ENCODE measurements around the gene TM7SF2.

Gene TM7SF2

GRCh38 chr11:65072631-65072966, 39.1 kb upstream of the TM7SF2 start:
- peaks cover 10% of the 10 kb centered on the region for H3K79me2 ChIP-seq (ENCODE audit: low read length)
- H3K9me2 ChIP-seq (replicated peaks; ENCODE audit: insufficient read depth, low read length), result no peaks in the 10 kb centered on the region
- no peaks in the 10 kb centered on the region for H3K9me3 ChIP-seq (replicated peaks; ENCODE audit: insufficient read depth, low read length)
- peak overlapping the region; percentile 3; the same call in 1 of the 2 replicates for H2AFZ ChIP-seq (ENCODE audit: low read length)
- H3K27me3 ChIP-seq (replicated peaks; ENCODE audit: insufficient read depth, low read length), result no peaks in the 10 kb centered on the region
- no peak overlapping the region for H3K9ac ChIP-seq (ENCODE audit: low read length)
- no peak overlapping the region; the same call in 1 of the 2 replicates for H3K27ac ChIP-seq (ENCODE audit: low read length)
- H3F3A ChIP-seq (ENCODE audit: insufficient read depth, low read length), result no peaks in the 10 kb centered on the region
- no peak for DNase-seq
- H3K4me3 ChIP-seq (ENCODE audit: low read length), result no peak overlapping the region
- H3K4me1 ChIP-seq (ENCODE audit: low read length), result peaks cover 12% of the 10 kb centered on the region
- H3K4me2 ChIP-seq (ENCODE audit: low read depth, low read length), result no peak overlapping the region
- H4K20me1 ChIP-seq (ENCODE audit: insufficient read depth, low read length), result no peaks in the 10 kb centered on the region
- H3K36me3 ChIP-seq (replicated peaks; ENCODE audit: insufficient read depth, low read length), result 0 out of 2 replicates have a peak, but pooled peaks cover 4% of the 10 kb centered on the region
- TF ChIP-seq EZH2phosphoT487 (IDR thresholded peaks at IDR 0.05; ENCODE audit: low read length) (no peak), EZH2 (optimal IDR thresholded peaks at IDR 0.05; ENCODE audit: low read depth, low read length) (no peak)
- TF ChIP-seq, protein P1, sequence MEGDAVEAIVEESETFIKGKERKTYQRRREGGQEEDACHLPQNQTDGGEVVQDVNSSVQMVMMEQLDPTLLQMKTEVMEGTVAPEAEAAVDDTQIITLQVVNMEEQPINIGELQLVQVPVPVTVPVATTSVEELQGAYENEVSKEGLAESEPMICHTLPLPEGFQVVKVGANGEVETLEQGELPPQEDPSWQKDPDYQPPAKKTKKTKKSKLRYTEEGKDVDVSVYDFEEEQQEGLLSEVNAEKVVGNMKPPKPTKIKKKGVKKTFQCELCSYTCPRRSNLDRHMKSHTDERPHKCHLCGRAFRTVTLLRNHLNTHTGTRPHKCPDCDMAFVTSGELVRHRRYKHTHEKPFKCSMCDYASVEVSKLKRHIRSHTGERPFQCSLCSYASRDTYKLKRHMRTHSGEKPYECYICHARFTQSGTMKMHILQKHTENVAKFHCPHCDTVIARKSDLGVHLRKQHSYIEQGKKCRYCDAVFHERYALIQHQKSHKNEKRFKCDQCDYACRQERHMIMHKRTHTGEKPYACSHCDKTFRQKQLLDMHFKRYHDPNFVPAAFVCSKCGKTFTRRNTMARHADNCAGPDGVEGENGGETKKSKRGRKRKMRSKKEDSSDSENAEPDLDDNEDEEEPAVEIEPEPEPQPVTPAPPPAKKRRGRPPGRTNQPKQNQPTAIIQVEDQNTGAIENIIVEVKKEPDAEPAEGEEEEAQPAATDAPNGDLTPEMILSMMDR (IDR thresholded peaks at IDR 0.05; ENCODE audit: low read length), result no peak

DNA sequence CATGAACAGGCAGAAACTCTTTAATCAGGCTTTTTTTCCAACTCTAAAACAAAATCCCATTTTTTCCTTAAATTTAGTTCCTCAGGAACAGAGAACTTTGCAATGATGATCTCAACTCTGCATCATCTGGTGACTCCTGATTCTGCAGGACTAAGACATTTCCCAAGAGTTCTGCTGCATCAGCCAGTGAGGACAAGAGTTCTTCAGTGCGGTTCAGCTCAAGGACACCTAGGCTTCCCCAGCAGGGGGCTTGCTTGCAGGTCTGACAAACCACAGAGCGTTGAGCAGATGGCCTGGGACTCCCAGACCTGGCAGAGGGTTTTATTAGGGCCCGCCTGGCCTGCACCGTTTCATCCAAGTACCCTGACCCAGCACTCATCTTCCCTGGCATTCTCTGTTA, 34.2 kb upstream of the TM7SF2 start:
- peaks cover 18% of the 10 kb centered on the region; the same call in 1 of the 2 replicates for H3F3A ChIP-seq (ENCODE audit: insufficient read depth, low read length)
- H2AFZ ChIP-seq (ENCODE audit: low read length), result no peak overlapping the region
- no peak overlapping the region for H3K9ac ChIP-seq (ENCODE audit: low read length)
- H3K4me2 ChIP-seq (ENCODE audit: low read depth, low read length), result no peak overlapping the region
- no peaks in the 10 kb centered on the region for H3K27me3 ChIP-seq (replicated peaks; ENCODE audit: insufficient read depth, low read length)
- H3K4me3 ChIP-seq (ENCODE audit: low read length), result no peak overlapping the region
- no peak for DNase-seq
- peaks cover 25% of the 10 kb centered on the region for H3K4me1 ChIP-seq (ENCODE audit: low read length)
- no peak for TF ChIP-seq EZH2 (optimal IDR thresholded peaks at IDR 0.05; ENCODE audit: low read depth, low read length)
- TF ChIP-seq, protein P1 (IDR thresholded peaks at IDR 0.05; ENCODE audit: low read length), result no peak
- no peak for TF ChIP-seq EZH2phosphoT487 (IDR thresholded peaks at IDR 0.05; ENCODE audit: low read length)
- no peaks in the 10 kb centered on the region for H4K20me1 ChIP-seq (ENCODE audit: insufficient read depth, low read length)
- 0 out of 2 replicates have a peak, but pooled peaks cover 6% of the 10 kb centered on the region for H3K36me3 ChIP-seq (replicated peaks; ENCODE audit: insufficient read depth, low read length)
- peaks cover 56% of the 10 kb centered on the region for H3K79me2 ChIP-seq (ENCODE audit: low read length)
- H3K9me2 ChIP-seq (replicated peaks; ENCODE audit: insufficient read depth, low read length), result no peaks in the 10 kb centered on the region
- no peaks in the 10 kb centered on the region for H3K9me3 ChIP-seq (replicated peaks; ENCODE audit: insufficient read depth, low read length)
- no peak overlapping the region for H3K27ac ChIP-seq (ENCODE audit: low read length)

DNA sequence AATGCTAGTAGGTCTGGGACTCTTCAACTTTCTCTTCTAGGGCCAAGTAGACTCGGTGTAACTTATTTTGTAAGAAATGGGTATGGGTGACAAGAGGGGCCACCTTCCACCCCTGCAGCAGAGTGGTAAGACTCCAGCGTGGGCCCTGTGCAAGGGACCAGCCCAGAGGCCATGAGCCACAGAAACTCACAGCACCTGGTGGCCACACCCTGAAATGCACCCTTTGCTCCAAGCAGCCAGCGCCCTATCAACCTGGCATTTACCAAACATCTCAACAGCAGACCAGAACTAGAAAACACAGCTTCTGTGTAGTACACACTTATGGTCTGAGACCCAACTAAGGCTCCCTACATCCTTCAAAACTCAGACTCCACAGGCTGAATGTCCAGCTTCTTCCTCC, 33.5 kb upstream of the TM7SF2 start:
- peaks cover 63% of the 10 kb centered on the region for H3K79me2 ChIP-seq (ENCODE audit: low read length)
- no peak for TF ChIP-seq EZH2 (optimal IDR thresholded peaks at IDR 0.05; ENCODE audit: low read depth, low read length)
- TF ChIP-seq, protein P1 (IDR thresholded peaks at IDR 0.05; ENCODE audit: low read length), result peak; percentile 76

More for the DNA sequence above, 33.5 kb upstream of the TM7SF2 start:
- Histone ChIP-seq H3K27ac (ENCODE audit: low read length) (peak overlapping the region; percentile 37; the same call in 1 of the 2 replicates), H3K4me3 (ENCODE audit: low read length) (no peak overlapping the region), H3K27me3 (replicated peaks; ENCODE audit: insufficient read depth, low read length) (no peaks in the 10 kb centered on the region), H3K9ac (ENCODE audit: low read length) (no peak overlapping the region), H3K9me3 (replicated peaks; ENCODE audit: insufficient read depth, low read length) (no peaks in the 10 kb centered on the region), H3K4me2 (ENCODE audit: low read depth, low read length) (no peak overlapping the region), H3K9me2 (replicated peaks; ENCODE audit: insufficient read depth, low read length) (no peaks in the 10 kb centered on the region), H3K36me3 (replicated peaks; ENCODE audit: insufficient read depth, low read length) (0 out of 2 replicates have a peak, but pooled peaks cover 6% of the 10 kb centered on the region), H2AFZ (ENCODE audit: low read length) (no peak overlapping the region), H3K4me1 (ENCODE audit: low read length) (peaks cover 30% of the 10 kb centered on the region), H3F3A (ENCODE audit: insufficient read depth, low read length) (peaks cover 18% of the 10 kb centered on the region; the same call in 1 of the 2 replicates), H4K20me1 (ENCODE audit: insufficient read depth, low read length) (no peaks in the 10 kb centered on the region)
- DNase-seq, result peak; percentile 65

Measured in MM.1S (cell line).